Stimulated activated CD8-positive, alpha-beta memory T cell treated with anti-CD3 and anti-CD28 coated beads, Interleukin-15, amount 100 ng/mL, for 48 hours (primary cell): ENCODE results near the gene GGT5.
"Not testable (repeated sequence)": the region's sequence is repeated elsewhere in the genome, so short reads cannot be mapped to it uniquely, and the experiment has no call there.

ENCODE experiments used
- DNase-seq, 2 donors: peaks; one replicate each; pipeline ENCODE4 v3.0.0-alpha.2; 2020; ENCODE audit warnings: low read depth in 2 of 2

Gene GGT5

GRCh38 chr22:24183321-24184031, 61.4 kb downstream of the GGT5 start:
- DNase-seq, result no peak

- not testable (repeated sequence) for DNase-seq
Observed at GRCh38 chr22:24182900-24183246, 62.0 kb downstream of the GGT5 start.

- no peak for DNase-seq
Observed at GRCh38 chr22:24181996-24182899, 62.6 kb downstream of the GGT5 start.

DNA sequence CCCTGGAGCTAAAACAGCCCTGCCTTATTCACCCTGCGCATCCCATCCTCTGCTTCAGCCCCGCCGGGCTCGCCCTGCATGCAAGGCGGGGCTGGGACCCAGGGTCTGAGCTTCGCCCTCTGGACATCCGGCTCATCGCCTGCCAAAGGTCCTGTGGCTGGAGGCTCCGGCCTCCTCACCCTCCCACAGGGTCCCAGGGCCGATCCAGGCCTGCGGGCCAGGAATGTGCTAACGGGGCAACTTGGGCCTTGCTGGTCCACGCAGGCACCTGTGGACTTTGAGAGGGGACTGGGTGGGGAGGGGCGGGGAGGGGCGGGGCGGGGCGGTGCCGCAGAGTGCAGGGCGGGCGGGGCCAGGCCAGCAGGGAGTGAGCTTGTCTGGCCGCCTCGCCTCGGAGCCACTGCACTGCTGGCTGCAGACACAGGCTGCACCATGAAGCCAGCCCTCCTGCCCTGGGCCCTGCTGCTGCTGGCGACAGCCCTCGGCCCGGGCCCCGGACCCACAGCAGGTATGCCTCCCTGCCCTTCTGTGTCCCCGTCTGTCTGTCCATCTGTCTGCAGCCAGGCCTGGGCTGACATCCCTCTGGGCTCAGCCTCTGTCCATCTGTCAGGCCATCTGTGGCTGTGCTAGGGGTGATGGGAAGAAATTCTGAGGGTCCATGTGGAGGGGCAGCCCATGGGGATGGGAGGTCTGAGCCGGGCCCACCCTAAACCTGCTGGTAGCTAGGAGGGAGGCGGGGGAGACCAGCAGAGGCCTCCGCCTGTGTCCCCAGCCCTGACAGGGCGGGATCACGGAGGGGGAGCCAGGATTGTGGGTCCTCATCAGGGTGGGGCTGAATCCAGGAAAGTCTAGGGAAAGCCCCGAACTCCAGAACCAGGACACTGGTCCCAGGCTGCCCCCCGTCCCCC, 63.5 kb downstream of the GGT5 start, which contains the start of gene SUSD2:
SUSD2 (plus strand) TSS at position 400 of the 908 bp plus-strand sequence; CDS start at position 433, 33 bp downstream.
- DNase-seq, result no peak

DNA sequence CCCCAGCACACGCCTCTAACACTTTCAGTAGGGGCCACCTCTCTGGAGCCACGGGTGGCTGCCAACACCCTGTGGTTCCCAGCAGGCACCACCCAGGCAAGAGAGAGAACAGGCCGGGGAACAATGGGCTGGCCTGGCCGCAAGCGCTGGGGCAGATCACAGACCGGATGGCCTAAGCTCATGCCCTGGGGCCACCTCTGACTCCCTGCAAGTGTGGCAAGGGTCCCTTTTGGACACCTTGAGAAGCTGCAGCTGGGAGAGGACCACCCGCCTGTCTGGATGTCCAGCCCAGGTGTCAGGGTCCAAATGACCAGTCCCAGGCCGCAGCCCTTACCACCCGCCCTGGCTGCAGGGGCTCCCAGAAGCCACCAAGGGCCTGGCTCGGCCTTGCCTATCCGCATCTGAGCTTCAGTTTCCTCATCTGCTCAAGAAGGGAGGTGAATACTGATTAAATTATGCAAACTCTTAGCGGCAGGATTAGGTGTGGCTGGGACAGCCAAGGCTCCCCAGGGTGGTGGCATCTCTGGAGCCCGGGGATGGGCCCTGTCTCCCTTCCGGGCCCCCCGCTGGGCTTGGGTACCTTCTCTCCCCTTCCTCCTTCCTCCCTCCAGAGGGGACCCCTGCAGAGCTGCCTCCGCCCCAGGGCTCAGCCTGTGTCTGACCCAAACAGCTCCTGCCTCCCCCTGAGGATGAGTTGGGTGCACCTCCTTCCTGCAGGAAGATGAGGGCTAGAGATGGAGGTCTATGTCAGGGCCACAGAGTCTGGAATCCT, 64.4 kb downstream of the GGT5 start:
- no peak for DNase-seq

DNA sequence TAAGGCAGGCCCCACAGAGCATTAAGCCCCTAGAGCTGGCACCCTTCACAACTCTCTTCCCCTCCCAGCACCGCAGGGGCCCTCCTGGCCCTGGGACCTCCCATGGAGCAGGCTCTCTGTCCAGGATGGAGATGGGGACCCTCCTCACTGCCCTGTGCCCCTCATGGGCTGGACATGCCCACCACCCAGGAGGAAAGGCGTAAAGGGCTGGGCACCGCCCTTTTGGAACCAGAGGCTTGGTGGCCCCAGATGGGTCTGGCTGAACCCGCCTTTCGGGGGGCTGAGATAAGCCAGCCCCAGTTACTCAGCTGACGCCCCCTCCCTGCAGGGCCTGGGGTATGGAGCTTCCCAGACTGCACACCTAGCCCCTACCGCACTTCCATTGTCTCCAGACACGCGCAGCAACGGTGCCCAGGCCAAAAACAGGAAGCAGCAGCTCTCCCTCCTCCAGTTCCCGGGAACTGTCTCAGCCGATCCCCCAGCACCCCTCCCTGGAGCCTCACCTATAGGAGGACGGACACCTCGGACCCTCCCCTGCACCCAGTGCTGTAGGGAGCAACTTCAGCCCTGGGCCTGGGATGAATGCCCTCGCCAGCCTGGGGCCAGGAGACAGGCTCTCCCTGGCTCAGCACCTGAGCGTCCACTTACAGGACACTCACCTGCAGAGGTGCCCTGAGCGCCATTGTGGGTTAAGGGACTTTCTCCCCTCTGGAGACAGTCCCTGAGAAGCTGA, 65.2 kb downstream of the GGT5 start:
- DNase-seq, result no peak

DNA sequence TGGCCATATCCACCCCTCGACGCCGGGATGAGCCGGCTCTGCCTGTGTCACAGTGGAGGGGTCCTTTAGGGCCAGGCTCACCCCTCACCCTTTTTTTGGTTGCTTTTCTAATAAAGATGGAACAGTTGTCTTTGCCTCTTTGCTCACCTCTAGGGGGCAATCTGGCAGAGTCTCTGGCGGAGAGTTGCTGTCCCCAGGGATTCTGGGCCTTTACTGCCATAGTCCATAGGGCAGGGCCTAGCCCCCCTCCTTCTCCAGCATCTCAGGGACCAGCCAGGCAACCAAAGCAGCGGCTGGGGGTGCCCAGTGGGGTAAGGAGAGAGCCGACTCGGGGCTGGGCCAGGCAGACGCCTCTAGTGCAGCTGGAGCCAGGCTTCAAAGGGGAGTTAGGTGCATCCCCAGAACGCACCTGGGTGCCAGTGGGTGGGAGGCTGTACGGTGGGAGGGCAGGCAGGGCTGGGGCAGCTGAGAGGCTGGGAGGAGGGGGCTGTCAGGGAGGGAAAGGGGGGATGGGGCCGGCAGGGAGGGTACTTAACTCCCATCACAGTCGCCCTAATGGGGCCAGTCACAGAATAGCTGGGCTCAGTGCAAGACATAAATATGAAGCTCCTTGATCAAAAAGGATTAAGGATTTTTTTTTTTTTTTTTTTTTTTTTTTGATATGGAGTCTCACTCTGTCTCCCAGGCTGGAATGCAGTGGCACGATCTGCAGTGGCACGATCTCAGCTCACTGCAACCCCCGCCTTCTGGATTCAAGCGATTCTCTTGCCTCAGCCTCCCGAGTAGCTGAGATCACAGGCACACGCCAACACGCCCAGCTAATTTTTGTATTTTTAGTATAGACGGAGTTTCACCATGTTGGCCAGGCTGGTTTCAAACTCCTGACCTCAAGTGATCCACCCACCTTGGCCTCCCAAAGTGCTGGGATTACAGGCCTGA, 66.1 kb downstream of the GGT5 start:
- DNase-seq, result no peak

- no peak for DNase-seq
Observed at GRCh38 chr22:24178021-24178431, 66.9 kb downstream of the GGT5 start.

- DNase-seq, result no peak
Observed at GRCh38 chr22:24177456-24177855, 67.4 kb downstream of the GGT5 start.

DNA sequence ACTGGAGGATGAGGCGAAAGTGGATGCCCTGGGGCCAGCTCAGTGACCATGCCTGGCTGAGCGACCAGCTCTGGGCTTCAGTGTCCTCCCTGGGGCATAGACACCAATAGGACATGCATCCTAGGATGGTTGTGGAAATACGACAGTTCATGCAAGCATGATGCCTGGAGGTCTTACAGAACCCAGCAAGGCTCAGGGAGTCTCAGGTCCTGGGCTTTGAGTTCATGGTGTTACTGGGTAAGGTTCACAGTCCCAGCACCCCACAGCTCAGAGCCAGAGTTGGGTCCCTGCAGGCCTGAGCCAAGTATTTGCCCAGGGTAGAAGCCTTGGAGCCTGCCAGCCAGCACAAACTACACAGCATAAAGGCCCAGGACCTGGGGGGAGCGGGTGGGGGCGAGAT, 67.8 kb downstream of the GGT5 start:
- no peak for DNase-seq

DNA sequence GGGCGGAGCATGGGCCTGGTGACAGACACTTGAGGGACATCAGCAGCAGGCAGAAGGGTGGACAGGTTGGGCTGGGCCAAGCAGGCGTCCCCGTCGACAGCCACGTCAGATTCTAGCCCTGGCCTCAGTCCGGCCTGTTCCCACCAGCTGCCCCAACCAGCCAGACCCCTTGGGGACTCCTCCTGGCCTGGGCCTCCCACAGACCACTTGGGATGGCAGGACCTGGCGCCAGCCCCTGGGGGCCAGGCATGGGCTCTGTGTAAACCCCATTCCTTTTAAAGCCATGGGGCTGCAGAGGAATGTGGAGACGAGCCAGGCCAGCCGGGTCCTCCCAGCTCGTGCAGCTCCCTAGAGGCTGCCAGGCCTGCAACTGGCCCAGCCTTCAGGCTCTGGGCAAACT, 68.3 kb downstream of the GGT5 start:
- DNase-seq, result no peak

- no peak for DNase-seq
Observed at GRCh38 chr22:24176040-24176439, 68.8 kb downstream of the GGT5 start.

DNA sequence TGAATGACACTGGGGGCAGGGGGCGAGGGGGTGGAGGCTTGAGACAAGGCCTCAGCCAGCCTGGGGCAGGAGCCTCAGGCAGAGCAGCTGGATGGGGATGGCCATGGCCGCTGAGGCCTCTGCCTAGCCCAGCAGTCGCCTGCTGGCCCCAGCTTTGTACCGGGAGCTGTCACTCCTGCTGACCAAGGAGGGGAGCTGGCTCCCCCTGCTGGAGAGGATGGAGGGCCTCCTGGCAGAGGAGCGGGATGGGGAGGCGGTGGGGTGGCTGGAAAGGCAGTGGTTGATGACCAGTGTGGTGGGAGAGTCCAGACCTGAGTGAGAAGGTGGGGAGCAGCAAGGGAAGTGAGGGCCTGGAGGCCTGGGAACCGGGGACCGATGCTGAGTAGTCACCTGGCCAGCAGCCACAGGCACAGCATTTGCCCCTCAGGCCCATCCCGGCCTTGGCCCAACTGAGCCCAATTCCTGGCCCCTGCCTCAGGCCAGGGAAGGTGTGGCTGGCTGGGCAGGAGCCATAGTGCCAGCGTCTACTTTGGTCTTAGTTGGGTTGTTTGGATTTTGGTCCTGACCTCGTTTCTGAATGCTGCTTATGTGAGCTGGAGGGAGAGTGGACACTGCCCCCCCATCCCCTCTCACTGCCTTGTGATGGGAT, 69.6 kb downstream of the GGT5 start:
- peak; percentile 40 to 50 for DNase-seq

DNA sequence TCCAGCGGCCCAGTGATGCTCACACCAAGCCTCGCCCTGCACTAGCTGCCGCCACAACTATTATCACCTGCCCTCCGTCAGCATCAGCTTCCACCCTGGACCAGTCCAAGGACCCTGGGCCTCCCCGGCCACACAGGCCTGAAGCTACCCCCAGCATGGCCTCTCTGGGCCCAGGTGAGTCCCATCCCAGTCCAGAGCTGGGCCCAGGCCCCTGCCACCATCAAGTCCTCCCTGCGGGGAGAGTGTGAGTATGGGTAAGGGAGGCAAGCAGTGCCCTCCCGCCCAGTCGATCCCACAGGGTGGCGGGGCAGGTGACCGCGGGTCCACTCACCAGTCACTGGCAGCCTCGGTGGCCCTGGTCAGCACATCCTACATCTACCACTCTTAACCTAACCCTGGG, 73.1 kb downstream of the GGT5 start:
- DNase-seq, result no peak

- no peak for DNase-seq
Observed at GRCh38 chr22:24170632-24171031, 74.2 kb downstream of the GGT5 start.

DNA sequence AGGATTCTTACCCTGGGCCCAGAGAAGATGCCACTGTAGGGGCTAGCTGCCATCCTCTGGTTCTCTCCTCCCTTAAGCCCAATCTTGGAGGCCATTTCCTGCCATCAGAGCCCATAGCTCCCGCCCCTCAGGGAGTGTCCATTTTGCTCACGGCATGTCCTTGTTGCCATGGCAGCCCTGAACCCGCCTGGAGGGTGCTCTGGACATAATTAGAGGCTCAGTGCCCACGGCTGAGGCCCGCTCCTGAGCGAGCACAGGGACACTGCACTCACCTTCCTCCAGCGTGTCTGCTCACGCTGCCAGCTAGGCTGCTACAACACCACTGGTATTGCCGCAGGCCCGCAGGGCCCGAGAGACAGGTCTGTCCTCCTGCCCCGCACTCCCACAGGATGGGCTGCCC, 74.7 kb downstream of the GGT5 start:
- DNase-seq, result no peak
